Upper lobe of right lung (tissue), 1 donor: ENCODE data around the gene SLC4A5. TPM values are rescaled to one million over a fixed set of nuclear protein-coding genes. Genes with fewer than 3 reads are reported as not detected.

Source experiments
- ATAC-seq: fragments of 200-7000 bp; cut with Tn5 transposase; one replicate; pipeline ENCODE4 v1.9.1; 2020; ENCODE audit warnings: mild to moderate bottlenecking, moderate library complexity
- DNase-seq: peaks from one replicate; pipeline ENCODE4 v3.0.0-alpha.2; 2020
- H3K27ac ChIP-seq: fragments of 200-600 bp; one replicate; pipeline ENCODE4 v1.8.0; 2022
- H3K27me3 ChIP-seq: fragments of 200-600 bp; one replicate; pipeline ENCODE4 v1.8.0; 2022; ENCODE audit warnings: mild to moderate bottlenecking
- H3K36me3 ChIP-seq: fragments of 200-600 bp; one replicate; pipeline ENCODE4 v1.8.0; 2022
- H3K4me1 ChIP-seq: fragments of 200-600 bp; one replicate; pipeline ENCODE4 v1.8.0; 2022
- H3K4me3 ChIP-seq: fragments of 200-600 bp; one replicate; pipeline ENCODE4 v1.8.0; 2022; ENCODE audit warnings: mild to moderate bottlenecking
- H3K9me3 ChIP-seq: fragments of 200-600 bp; one replicate; pipeline ENCODE4 v1.8.0; 2022
- CTCF ChIP-seq: fragments of 200-600 bp; IDR thresholded peaks from one replicate; pipeline ENCODE4 v1.8.0; 2022; ENCODE audit warnings: antibody characterized with exemption
- intact Hi-C: fragments of 100-400 bp; cut with DNase I; formaldehyde crosslinking; loops from one replicate; pipeline ENCODE4 v1.11.0; 2022
- total RNA-seq: library from RNA; stranded (reverse); fragmentation: NEBNext Ultra II Directional; extraction: Animal tissue kit (Norgen Biotek cat#: 25700); gene quantifications from one replicate; pipeline ENCODE4 v1.2.1, GENCODE V29; 2021
- donor health status: DM: no; HTN: yes; CAD: no; lungs with severe emphysema.

SLC4A5 gene
- total RNA-seq, 1 donor from 2014 or later, result 3.2 TPM

DNA sequence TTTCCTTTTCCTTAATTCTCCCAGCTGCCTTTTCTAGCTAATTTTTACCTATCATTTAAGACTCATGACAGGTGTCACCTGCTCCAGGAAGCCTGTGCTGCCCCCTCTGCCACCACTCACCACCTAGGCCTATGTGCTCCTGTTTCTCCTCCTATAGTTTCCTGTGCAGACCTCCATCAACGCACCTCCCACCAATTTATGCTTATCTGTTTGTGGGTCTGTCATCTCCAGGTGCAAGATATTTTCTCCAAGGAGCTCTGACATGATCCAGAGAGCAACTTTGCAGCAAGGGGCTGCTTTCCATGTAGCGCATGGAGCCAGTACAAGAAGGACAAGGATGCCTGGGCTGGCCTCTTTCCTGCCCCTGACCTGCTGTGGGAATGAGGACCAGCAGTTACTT, 42.7 kb downstream of the SLC4A5 start:
- H3K9me3 ChIP-seq, result no peaks in the 10 kb centered on the region
- ATAC-seq (no peak), DNase-seq (no peak)
- H3K36me3 ChIP-seq, result no peaks in the 10 kb centered on the region
- H3K4me1 ChIP-seq, result peaks cover 4% of the 10 kb centered on the region
- no peaks in the 10 kb centered on the region for H3K27me3 ChIP-seq
- H3K4me3 ChIP-seq, result no peak overlapping the region
- intact Hi-C loops, result no loop called here
- no peak for TF ChIP-seq CTCF
- H3K27ac ChIP-seq, result no peak overlapping the region

- Histone ChIP-seq H3K27ac (no peak overlapping the region), H3K4me3 (no peak overlapping the region), H3K9me3 (no peaks in the 10 kb centered on the region), H3K27me3 (no peaks in the 10 kb centered on the region), H3K36me3 (no peaks in the 10 kb centered on the region), H3K4me1 (peaks cover 5% of the 10 kb centered on the region)
- DNase-seq, result no peak
- no peak for ATAC-seq
- TF ChIP-seq CTCF, result no peak
- intact Hi-C loops, result no loop called here
Observed at GRCh38 chr2:74297950-74298349, 45.3 kb downstream of the SLC4A5 start.

DNA sequence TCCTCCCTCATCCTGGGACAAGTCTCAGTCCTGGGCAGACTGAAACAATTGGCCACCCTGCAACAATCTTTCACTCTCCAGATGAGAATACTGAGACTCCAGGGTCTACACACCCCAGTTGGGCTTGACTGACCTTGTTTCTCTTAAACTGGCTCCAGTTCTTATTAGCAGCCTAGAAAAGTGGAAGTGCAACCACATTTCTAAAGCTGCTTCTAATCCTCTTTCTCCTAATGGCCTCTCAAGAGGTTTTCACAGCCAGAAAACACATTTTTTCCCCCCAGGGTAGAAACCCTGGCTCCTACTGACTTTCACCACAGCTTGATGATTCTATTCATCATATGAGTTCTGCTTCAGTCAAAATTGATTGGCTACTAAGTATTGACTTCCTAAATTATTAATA, 45.8 kb downstream of the SLC4A5 start:
- intact Hi-C loops, result no loop called here
- Histone ChIP-seq H3K4me1 (peaks cover 6% of the 10 kb centered on the region), H3K9me3 (no peaks in the 10 kb centered on the region), H3K27ac (no peak overlapping the region), H3K27me3 (no peaks in the 10 kb centered on the region), H3K36me3 (no peaks in the 10 kb centered on the region), H3K4me3 (no peak overlapping the region)
- ATAC-seq, result no peak
- TF ChIP-seq CTCF, result no peak
- DNase-seq, result no peak

GRCh38 chr2:74293191-74293991, 49.8 kb downstream of the SLC4A5 start:
- DNase-seq, result no peak
- Histone ChIP-seq H3K27me3 (no peaks in the 10 kb centered on the region), H3K4me3 (no peak overlapping the region), H3K36me3 (no peaks in the 10 kb centered on the region), H3K4me1 (peaks cover 9% of the 10 kb centered on the region), H3K27ac (peak overlapping the region; percentile 44), H3K9me3 (no peaks in the 10 kb centered on the region)
- no peak for TF ChIP-seq CTCF
- ATAC-seq, result peak; percentile 35
- intact Hi-C loops, result no loop called here

- no peaks in the 10 kb centered on the region for H3K9me3 ChIP-seq
- no peak for DNase-seq
- no peak overlapping the region for H3K4me3 ChIP-seq
- ATAC-seq, result peak; percentile 36
- H3K36me3 ChIP-seq, result no peaks in the 10 kb centered on the region
- peak overlapping the region; percentile 44 for H3K27ac ChIP-seq
- intact Hi-C loops, result no loop called here
- no peaks in the 10 kb centered on the region for H3K27me3 ChIP-seq
- H3K4me1 ChIP-seq, result peaks cover 9% of the 10 kb centered on the region
- no peak for TF ChIP-seq CTCF
Observed at GRCh38 chr2:74292751-74293150, 50.5 kb downstream of the SLC4A5 start.
